Measurements from ENCODE around the gene TNNT3. TPM values are rescaled to one million over a fixed set of nuclear protein-coding genes. Genes with fewer than 3 reads are reported as not detected.

Gene TNNT3
- total RNA-seq, 1 experiment from 2014 or later: 2.3 TPM

GRCh38 chr11:1983601-1983961 lies 64.1 kb downstream of the TNNT3 start:
- no peaks in the 10 kb centered on the region for H3K9me3 ChIP-seq (replicated peaks)

GRCh38 chr11:1987024-1987423 lies 67.5 kb downstream of the TNNT3 start:
- Histone ChIP-seq H3K9me3 (replicated peaks) (no peaks in the 10 kb centered on the region), H3K36me3 (no peaks in the 10 kb centered on the region), H3K4me3 (no peak overlapping the region), H3K27ac (no peak overlapping the region), H3K4me1 (no peaks in the 10 kb centered on the region), H3K27me3 (no peaks in the 10 kb centered on the region)
- no peak for DNase-seq

More at GRCh38 chr11:1983601-1983961, 64.1 kb downstream of the TNNT3 start:
- Histone ChIP-seq H3K36me3 (no peaks in the 10 kb centered on the region), H3K27me3 (no peaks in the 10 kb centered on the region), H3K27ac (no peak overlapping the region; the same call in 1 of the 2 replicates), H3K4me3 (no peak overlapping the region), H3K4me1 (no peaks in the 10 kb centered on the region)
- DNase-seq: peak; percentile 8 to 10

GRCh38 chr11:1988174-1988573 lies 68.7 kb downstream of the TNNT3 start:
- Histone ChIP-seq H3K4me1 (no peaks in the 10 kb centered on the region), H3K4me3 (no peak overlapping the region), H3K27ac (no peak overlapping the region), H3K27me3 (no peaks in the 10 kb centered on the region), H3K9me3 (replicated peaks) (no peaks in the 10 kb centered on the region), H3K36me3 (no peaks in the 10 kb centered on the region)
- no peak for DNase-seq

Other genes with a start within 250 kb of the TNNT3 start
- gene KRTAP5-6, start 222.5 kb upstream of the TNNT3 start, total RNA-seq (2014; rRNA removed; shearing (Covaris generic)): not detected in 2 replicates
- 0.18 and 0.23 TPM in 2 replicates for gene IFITM10, start 169.1 kb upstream of the TNNT3 start, total RNA-seq (2014; rRNA removed; shearing (Covaris generic))
- gene CTSD, start 155.8 kb upstream of the TNNT3 start, total RNA-seq (2014; rRNA removed; shearing (Covaris generic)): 70.2 and 71.4 TPM in 2 replicates
- 1.7 and 2.7 TPM in 2 replicates for gene SYT8, start 84.7 kb upstream of the TNNT3 start, total RNA-seq (2014; rRNA removed; shearing (Covaris generic))
- 20.2 and 20.5 TPM in 2 replicates for gene TNNI2, start 80.7 kb upstream of the TNNT3 start, total RNA-seq (2014; rRNA removed; shearing (Covaris generic))
- gene LSP1, start 66.6 kb upstream of the TNNT3 start, total RNA-seq (2014; rRNA removed; shearing (Covaris generic)): 15.0 and 15.4 TPM in 2 replicates
- 0.02 and 0.05 TPM in 2 replicates for gene PRR33, start 27.8 kb upstream of the TNNT3 start, total RNA-seq (2014; rRNA removed; shearing (Covaris generic))
- gene MRPL23, start 27.6 kb downstream of the TNNT3 start, total RNA-seq (2014; rRNA removed; shearing (Covaris generic)): 50.4 and 54.9 TPM in 2 replicates
- 0.10 TPM in 1 of 2 replicates, not detected in the other for gene H19, start 78.1 kb downstream of the TNNT3 start, total RNA-seq (2014; rRNA removed; shearing (Covaris generic))
- gene IGF2, start 219.7 kb downstream of the TNNT3 start, total RNA-seq (2014; rRNA removed; shearing (Covaris generic)): 513 and 574 TPM in 2 replicates
- not detected in 2 replicates for gene INS, start 241.5 kb downstream of the TNNT3 start, total RNA-seq (2014; rRNA removed; shearing (Covaris generic))